ENCODE measurements around the gene PDILT.

DNA sequence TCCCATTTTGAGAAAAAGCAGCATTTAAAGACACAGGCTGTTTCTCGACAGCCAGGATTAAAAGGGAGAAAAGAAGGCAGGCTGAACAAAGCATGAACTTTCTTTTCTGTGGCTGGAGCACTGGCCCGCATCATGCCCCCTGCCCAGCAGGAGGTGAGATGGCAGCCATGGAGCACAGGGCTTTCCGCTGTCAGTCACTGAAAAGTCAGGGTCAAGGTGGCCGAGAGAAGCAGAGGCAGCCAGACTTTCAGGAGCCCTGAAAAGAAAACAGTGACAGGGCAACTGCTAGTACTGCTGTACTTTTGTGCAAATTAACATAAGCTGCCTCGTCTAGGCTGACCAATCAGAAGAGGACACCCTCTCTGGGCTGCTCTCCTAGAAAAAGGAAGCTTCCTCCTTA is 71.4 kb downstream of the PDILT start:
- no peak for TF ChIP-seq EZH2 (IDR thresholded peaks at IDR 0.05; ENCODE audit: low read length, unreplicated experiment)
- TF ChIP-seq, protein P1, sequence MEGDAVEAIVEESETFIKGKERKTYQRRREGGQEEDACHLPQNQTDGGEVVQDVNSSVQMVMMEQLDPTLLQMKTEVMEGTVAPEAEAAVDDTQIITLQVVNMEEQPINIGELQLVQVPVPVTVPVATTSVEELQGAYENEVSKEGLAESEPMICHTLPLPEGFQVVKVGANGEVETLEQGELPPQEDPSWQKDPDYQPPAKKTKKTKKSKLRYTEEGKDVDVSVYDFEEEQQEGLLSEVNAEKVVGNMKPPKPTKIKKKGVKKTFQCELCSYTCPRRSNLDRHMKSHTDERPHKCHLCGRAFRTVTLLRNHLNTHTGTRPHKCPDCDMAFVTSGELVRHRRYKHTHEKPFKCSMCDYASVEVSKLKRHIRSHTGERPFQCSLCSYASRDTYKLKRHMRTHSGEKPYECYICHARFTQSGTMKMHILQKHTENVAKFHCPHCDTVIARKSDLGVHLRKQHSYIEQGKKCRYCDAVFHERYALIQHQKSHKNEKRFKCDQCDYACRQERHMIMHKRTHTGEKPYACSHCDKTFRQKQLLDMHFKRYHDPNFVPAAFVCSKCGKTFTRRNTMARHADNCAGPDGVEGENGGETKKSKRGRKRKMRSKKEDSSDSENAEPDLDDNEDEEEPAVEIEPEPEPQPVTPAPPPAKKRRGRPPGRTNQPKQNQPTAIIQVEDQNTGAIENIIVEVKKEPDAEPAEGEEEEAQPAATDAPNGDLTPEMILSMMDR (conservative IDR thresholded peaks at IDR 0.05; ENCODE audit: low read depth, low read length): no peak
